ENCODE measurements around the gene NBDY. TPM values are rescaled to one million over a fixed set of nuclear protein-coding genes. Genes with fewer than 3 reads are reported as not detected.
A peak's percentile ranks its signal among the peaks of the same experiment; 100 is the strongest.
"Not testable (repeated sequence)": the region's sequence is repeated elsewhere in the genome, so short reads cannot be mapped to it uniquely, and the experiment has no call there.

The NBDY gene
- total RNA-seq, 2 donors from 2014 or later: 52.3 to 63.6 TPM

- Mint-ChIP-seq H3K9me3 (no peaks in the 10 kb centered on the region), H3K36me3 (peaks cover 0 to 14% of the 10 kb centered on the region in 2 donors), H3K27ac (no peak overlapping the region)
- ATAC-seq (peak; percentile 28 to 57), DNase-seq (ENCODE audit: low spot score in 2 of 2) (peak in 1 of 2 donors; percentile 37)
Measured at GRCh38 chrX:56802921-56803849, 74.1 kb downstream of the NBDY start.

- no peak overlapping the region for H3K27ac Mint-ChIP-seq
Measured at GRCh38 chrX:56803850-56804681, 75.0 kb downstream of the NBDY start.

GRCh38 chrX:56804867-56805266 lies 75.8 kb downstream of the NBDY start:
- H3K36me3 Mint-ChIP-seq: peaks cover 10 to 14% of the 10 kb centered on the region in 2 donors
- no peaks in the 10 kb centered on the region for H3K9me3 Mint-ChIP-seq
- DNase-seq (ENCODE audit: low spot score in 2 of 2): no peak
- no peak overlapping the region for H3K27ac Mint-ChIP-seq
- ATAC-seq: no peak

More at GRCh38 chrX:56803850-56804681, 75.0 kb downstream of the NBDY start:
- Mint-ChIP-seq H3K36me3 (peaks cover 6 to 14% of the 10 kb centered on the region in 2 donors), H3K9me3 (no peaks in the 10 kb centered on the region)
- DNase-seq (ENCODE audit: low spot score in 2 of 2) (no peak), ATAC-seq (no peak)

DNA sequence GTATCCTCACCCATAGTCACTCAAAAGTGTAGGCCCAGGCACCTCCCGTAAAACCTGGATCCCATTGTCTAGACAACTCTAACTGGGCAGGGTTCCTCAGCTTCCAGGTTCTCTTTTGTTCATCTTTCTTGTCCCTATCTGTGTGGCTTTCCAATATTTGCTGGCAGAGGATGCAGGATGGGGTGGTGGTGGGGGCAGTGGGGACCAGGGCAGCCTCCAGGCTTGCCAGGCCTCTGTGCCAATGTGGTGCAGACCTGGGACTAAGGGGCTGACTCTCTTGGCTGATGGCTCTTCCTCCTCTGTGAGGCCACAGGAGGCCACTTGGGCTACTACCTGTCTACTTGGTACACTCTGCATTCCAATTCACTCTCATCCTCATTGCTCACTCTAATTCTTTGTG lies 76.4 kb downstream of the NBDY start:
- DNase-seq (ENCODE audit: low spot score in 2 of 2) (no peak), ATAC-seq (no peak)
- no peaks in the 10 kb centered on the region for H3K9me3 Mint-ChIP-seq
- peak overlapping the region in 1 of 2 donors; percentile 72 for H3K27ac Mint-ChIP-seq
- H3K36me3 Mint-ChIP-seq: peaks cover 10 to 12% of the 10 kb centered on the region in 2 donors

GRCh38 chrX:56806176-56806575 lies 77.1 kb downstream of the NBDY start:
- DNase-seq (ENCODE audit: low spot score in 2 of 2); H3K27ac Mint-ChIP-seq; ATAC-seq; H3K9me3 Mint-ChIP-seq: not testable (repeated sequence)
- H3K36me3 Mint-ChIP-seq: peaks cover 6 to 10% of the 10 kb centered on the region in 2 donors

- H3K9me3 Mint-ChIP-seq: no peaks in the 10 kb centered on the region
- ATAC-seq: no peak
Measured at GRCh38 chrX:56811599-56811998, 82.6 kb downstream of the NBDY start.

GRCh38 chrX:56812515-56813105 lies 83.6 kb downstream of the NBDY start:
- ATAC-seq: peak; percentile 71 to 82
- no peak for DNase-seq (ENCODE audit: low spot score in 2 of 2)
- Mint-ChIP-seq H3K36me3 (peaks cover 5 to 10% of the 10 kb centered on the region in 2 donors), H3K9me3 (no peaks in the 10 kb centered on the region), H3K27ac (peak overlapping the region; percentile 16 to 93)

More at GRCh38 chrX:56811599-56811998, 82.6 kb downstream of the NBDY start:
- DNase-seq (ENCODE audit: low spot score in 2 of 2): no peak
- H3K36me3 Mint-ChIP-seq: peaks cover 5 to 10% of the 10 kb centered on the region in 2 donors
- no peak overlapping the region for H3K27ac Mint-ChIP-seq

DNA sequence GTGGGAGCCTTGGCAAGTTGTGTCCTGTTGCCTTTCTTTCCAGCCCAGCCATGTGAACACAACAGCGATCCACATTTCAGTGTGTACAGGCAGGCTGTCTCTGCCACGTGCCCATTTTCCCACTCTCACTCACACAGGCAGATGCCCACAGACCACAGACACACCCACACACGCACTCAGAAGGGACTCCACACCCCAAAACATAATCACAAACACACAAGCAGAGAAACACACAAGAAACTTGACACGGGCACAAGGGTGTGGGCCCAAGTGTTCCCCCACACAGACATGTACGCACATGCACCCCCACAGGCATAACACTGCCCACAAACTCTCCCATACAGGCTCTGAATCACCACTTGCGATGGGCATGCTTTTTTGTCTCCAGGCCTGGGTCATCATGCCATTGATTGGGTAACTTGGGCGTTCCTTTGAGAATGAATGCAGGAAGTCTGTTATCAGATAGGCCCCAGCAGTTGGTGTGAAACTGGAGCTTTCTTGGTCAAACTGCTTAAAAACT lies 84.3 kb downstream of the NBDY start:
- H3K9me3 Mint-ChIP-seq: no peaks in the 10 kb centered on the region
- H3K36me3 Mint-ChIP-seq: peaks cover 5 to 10% of the 10 kb centered on the region in 2 donors
- DNase-seq (ENCODE audit: low spot score in 2 of 2) (peak; percentile 17 to 62), ATAC-seq (peak; percentile 83 to 91)
- peak overlapping the region; percentile 93 to 97 for H3K27ac Mint-ChIP-seq

- ATAC-seq (no peak), DNase-seq (ENCODE audit: low spot score in 2 of 2) (no peak)
- no peak overlapping the region for H3K27ac Mint-ChIP-seq
- peaks cover 0 to 5% of the 10 kb centered on the region in 2 donors for H3K36me3 Mint-ChIP-seq
- H3K9me3 Mint-ChIP-seq: no peaks in the 10 kb centered on the region
Measured at GRCh38 chrX:56817179-56817578, 88.1 kb downstream of the NBDY start.

GRCh38 chrX:56826020-56826419 lies 97.0 kb downstream of the NBDY start:
- no peaks in the 10 kb centered on the region for H3K36me3 Mint-ChIP-seq
- ATAC-seq (no peak), DNase-seq (ENCODE audit: low spot score in 2 of 2) (no peak)
- H3K27ac Mint-ChIP-seq: no peak overlapping the region
- peaks cover 0 to 5% of the 10 kb centered on the region in 2 donors for H3K9me3 Mint-ChIP-seq

GRCh38 chrX:56833626-56834025 lies 104.6 kb downstream of the NBDY start:
- DNase-seq (ENCODE audit: low spot score in 2 of 2) (no peak), ATAC-seq (no peak)
- peaks cover 4% of the 10 kb centered on the region in 2 donors for H3K36me3 Mint-ChIP-seq
- H3K27ac Mint-ChIP-seq: no peak overlapping the region
- H3K9me3 Mint-ChIP-seq: peaks cover 3 to 4% of the 10 kb centered on the region in 2 donors

DNA sequence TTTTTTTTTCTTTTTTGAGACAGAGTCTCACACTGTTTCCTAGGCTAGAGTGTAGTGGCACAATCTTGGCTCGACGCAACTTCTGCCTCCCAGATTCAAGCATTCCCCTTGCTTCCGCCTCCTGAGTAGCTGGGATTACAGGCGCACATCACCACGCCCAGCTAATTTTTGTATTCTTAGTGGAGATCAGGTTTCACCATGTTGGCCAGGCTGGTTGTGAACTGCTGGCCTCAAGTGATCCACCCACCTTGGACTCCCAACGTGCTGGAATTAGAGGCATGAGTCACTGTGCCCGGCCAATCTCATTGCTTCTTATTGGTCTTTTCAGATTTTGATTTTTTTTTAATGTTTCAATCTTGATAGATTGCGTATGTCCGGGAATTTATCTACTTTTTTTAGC lies 124.4 kb downstream of the NBDY start:
- ATAC-seq: no peak
- Mint-ChIP-seq H3K36me3 (peaks cover 0 to 4% of the 10 kb centered on the region in 2 donors), H3K27ac (no peak overlapping the region)

DNA sequence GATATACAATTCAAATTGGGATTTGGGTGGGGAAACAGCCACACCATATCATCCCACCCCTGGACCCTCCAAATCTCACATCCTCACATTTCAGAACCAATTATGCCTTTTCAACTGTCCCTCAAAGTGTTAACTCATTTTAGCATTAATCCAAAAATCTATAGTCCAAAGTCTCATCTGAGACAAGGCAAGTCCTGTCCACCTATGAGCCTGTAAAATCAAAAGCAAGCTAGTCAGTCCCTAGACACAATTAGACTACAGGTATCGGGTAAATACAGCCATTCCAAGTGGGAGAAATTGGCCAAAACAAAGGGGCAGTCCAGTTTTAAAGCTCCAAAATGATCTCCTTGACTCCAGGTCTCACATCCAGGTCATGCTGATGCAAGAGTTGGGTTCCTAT lies 128.0 kb downstream of the NBDY start:
- ATAC-seq (no peak), DNase-seq (ENCODE audit: low spot score in 2 of 2) (no peak)
- H3K36me3 Mint-ChIP-seq: peaks cover 0 to 5% of the 10 kb centered on the region in 2 donors
- no peak overlapping the region for H3K27ac Mint-ChIP-seq
- peaks cover 0 to 6% of the 10 kb centered on the region in 2 donors for H3K9me3 Mint-ChIP-seq

More for the DNA sequence above, 124.4 kb downstream of the NBDY start:
- DNase-seq (ENCODE audit: low spot score in 2 of 2): no peak
- peaks cover 0 to 4% of the 10 kb centered on the region in 2 donors for H3K9me3 Mint-ChIP-seq

- DNase-seq (ENCODE audit: low spot score in 2 of 2): no peak
- Mint-ChIP-seq H3K9me3 (peaks cover 0 to 6% of the 10 kb centered on the region in 2 donors), H3K36me3 (peaks cover 0 to 5% of the 10 kb centered on the region in 2 donors), H3K27ac (no peak overlapping the region)
- ATAC-seq: no peak
Measured at GRCh38 chrX:56860888-56861287, 131.8 kb downstream of the NBDY start.

Data from activated naive CD4-positive, alpha-beta T cell treated with anti-CD3 and anti-CD28 coated beads, Interleukin-2, amount 50 U/mL, for 72 hours (primary cell).